Measurements from ENCODE around the gene ADPRHL1.

DNA sequence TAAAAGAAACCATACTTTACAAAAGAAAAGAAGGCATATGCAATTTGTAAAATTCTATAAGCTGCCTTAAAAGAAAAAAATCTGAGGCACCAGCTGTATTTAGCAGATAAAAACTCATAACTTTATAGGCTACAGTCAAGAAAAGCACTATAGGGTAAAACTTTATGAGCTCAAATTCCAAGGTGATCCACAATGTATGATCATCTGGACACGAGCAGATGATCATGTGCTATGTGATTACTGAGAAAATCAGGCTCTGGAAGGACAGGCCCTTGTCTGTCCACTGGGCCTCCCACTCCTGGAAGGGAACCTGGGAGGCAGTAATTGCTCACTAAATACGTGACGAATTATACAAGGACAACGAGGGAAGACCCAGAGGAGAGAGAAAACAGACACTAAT lies 96.7 kb downstream of the ADPRHL1 start:
- TF ChIP-seq, protein P1, sequence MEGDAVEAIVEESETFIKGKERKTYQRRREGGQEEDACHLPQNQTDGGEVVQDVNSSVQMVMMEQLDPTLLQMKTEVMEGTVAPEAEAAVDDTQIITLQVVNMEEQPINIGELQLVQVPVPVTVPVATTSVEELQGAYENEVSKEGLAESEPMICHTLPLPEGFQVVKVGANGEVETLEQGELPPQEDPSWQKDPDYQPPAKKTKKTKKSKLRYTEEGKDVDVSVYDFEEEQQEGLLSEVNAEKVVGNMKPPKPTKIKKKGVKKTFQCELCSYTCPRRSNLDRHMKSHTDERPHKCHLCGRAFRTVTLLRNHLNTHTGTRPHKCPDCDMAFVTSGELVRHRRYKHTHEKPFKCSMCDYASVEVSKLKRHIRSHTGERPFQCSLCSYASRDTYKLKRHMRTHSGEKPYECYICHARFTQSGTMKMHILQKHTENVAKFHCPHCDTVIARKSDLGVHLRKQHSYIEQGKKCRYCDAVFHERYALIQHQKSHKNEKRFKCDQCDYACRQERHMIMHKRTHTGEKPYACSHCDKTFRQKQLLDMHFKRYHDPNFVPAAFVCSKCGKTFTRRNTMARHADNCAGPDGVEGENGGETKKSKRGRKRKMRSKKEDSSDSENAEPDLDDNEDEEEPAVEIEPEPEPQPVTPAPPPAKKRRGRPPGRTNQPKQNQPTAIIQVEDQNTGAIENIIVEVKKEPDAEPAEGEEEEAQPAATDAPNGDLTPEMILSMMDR (IDR thresholded peaks at IDR 0.05; ENCODE audit: low read length) = no peak
- no peak for TF ChIP-seq EZH2 (IDR thresholded peaks at IDR 0.05; ENCODE audit: borderline replicate concordance, low read length)
